H1 (cell line): ENCODE measurements around the gene CBY2. TPM values are rescaled to one million over a fixed set of nuclear protein-coding genes. Genes with fewer than 3 reads are reported as not detected.

Experiments used
- CHD7 ChIP-seq: fragments of 300-600 bp; sonication (generic); IDR thresholded peaks from 2 replicates; pipeline ENCODE4 v1.7.1; 2012; ENCODE audit warnings: low read length, moderate library complexity, mild to moderate bottlenecking, inconsistent platforms; ENCODE audit not compliant: insufficient replicate concordance
- FOSL1 ChIP-seq: IDR thresholded peaks from 2 replicates; pipeline ENCODE4 v1.6.1; 2011; ENCODE audit warnings: mild to moderate bottlenecking, low read depth, low read length, moderate library complexity; ENCODE audit not compliant: insufficient read depth
- GTF2F1 ChIP-seq: IDR thresholded peaks from 2 replicates; pipeline ENCODE4 v1.6.1; 2012; ENCODE audit warnings: low read depth, low read length, improper control_type of control experiment, borderline replicate concordance
- polyA plus RNA-seq, 7 experiments: library from polyadenylated mRNA; depleted of rRNA in 3 of 7; stranded (reverse) in 5 of 7; unstranded in 2 of 7; fragments of >200 nt in 5 of 7; fragments of 200-250 nt in 2 of 7; gene quantifications; 1 replicate in 5 of 7; 2 replicates in 1 of 7; 4 replicates in 1 of 7; pipeline versions ENCODE4 v1.2.1 to v1.2.3, GENCODE V29; 2011 to 2013; ENCODE audit warnings: missing spikeins in 2 of 7, mixed read lengths in 2 of 7
- total RNA-seq: library from RNA; stranded (reverse); fragmentation: NEBNext Ultra II Directional; extraction: Animal tissue kit (Norgen Biotek cat#: 25700); gene quantifications from 2 replicates; pipeline ENCODE4 v1.2.1, GENCODE V29; 2021

CBY2 gene
- total and polyA plus RNA-seq, 2 of the 8 experiments (the other 6 are each of a cell fraction or from before 2014, with no cell fraction given): not detected

DNA sequence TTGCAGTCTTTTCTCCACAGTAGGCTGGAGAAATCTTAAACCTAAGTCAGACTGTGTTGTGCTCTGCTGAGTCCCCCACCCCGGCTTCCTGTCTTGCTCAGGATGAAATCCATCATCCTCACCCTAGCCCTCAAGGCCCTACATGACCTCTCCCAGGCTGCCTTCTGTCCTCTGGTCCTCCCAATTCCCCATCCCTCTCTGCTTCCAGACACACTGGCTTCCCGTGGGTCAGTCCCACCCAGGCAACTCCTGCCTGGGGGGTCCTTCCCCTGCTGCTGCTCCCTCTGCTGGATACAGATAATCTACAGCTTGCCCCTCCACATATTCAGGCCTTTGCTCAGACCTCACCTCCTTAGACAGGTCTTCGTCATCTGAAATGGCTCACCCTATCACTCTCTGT lies 18.4 kb upstream of the CBY2 start (continued):
- TF ChIP-seq GTF2F1 (no peak), FOSL1 (no peak), CHD7 (no peak)
